ENCODE measurements around the gene WRAP73. TPM values are rescaled to one million over a fixed set of nuclear protein-coding genes. Genes with fewer than 3 reads are reported as not detected.

WRAP73 gene
- total RNA-seq, 3 donors from 2014 or later (not counting 1 experiment from before 2014, with no cell fraction given), result 27.8 to 35.4 (median 30.1) TPM

GRCh38 chr1:3618531-3618880 lies 31.4 kb downstream of the WRAP73 start:
- ATAC-seq (no peak), DNase-seq (no peak)
- Mint-ChIP-seq H3K27me3 (ENCODE audit: low read depth in 2 of 2) (peaks cover 0 to 5% of the 10 kb centered on the region in 2 donors), H3K4me3 (no peak overlapping the region), H3K4me1 (peaks cover 29 to 38% of the 10 kb centered on the region in 2 donors), H3K9me3 (no peaks in the 10 kb centered on the region), H3K36me3 (no peaks in the 10 kb centered on the region), H3K27ac (no peak overlapping the region)
- Histone ChIP-seq H3K27me3 (ENCODE audit: control insufficient read depth, insufficient read depth, low read length) (no peaks in the 10 kb centered on the region), H3K4me1 (ENCODE audit: control insufficient read depth, insufficient read depth, low read length) (peaks cover 25% of the 10 kb centered on the region), H3K9me3 (ENCODE audit: control insufficient read depth, insufficient read depth, low read length) (no peaks in the 10 kb centered on the region), H3K36me3 (ENCODE audit: control insufficient read depth, insufficient read depth, low read length) (no peaks in the 10 kb centered on the region), H3K27ac (ENCODE audit: low read length) (no peak overlapping the region), H3K4me3 (ENCODE audit: low read length) (no peak overlapping the region)
- TF ChIP-seq, protein P1, sequence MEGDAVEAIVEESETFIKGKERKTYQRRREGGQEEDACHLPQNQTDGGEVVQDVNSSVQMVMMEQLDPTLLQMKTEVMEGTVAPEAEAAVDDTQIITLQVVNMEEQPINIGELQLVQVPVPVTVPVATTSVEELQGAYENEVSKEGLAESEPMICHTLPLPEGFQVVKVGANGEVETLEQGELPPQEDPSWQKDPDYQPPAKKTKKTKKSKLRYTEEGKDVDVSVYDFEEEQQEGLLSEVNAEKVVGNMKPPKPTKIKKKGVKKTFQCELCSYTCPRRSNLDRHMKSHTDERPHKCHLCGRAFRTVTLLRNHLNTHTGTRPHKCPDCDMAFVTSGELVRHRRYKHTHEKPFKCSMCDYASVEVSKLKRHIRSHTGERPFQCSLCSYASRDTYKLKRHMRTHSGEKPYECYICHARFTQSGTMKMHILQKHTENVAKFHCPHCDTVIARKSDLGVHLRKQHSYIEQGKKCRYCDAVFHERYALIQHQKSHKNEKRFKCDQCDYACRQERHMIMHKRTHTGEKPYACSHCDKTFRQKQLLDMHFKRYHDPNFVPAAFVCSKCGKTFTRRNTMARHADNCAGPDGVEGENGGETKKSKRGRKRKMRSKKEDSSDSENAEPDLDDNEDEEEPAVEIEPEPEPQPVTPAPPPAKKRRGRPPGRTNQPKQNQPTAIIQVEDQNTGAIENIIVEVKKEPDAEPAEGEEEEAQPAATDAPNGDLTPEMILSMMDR (IDR thresholded peaks at IDR 0.05), result no peak
- WGBS (ENCODE audit: insufficient coverage), result 64% methylated on average over 9 of the region's 9 CpGs
- intact Hi-C loops (cut with micrococcal nuclease), result no loop called here

DNA sequence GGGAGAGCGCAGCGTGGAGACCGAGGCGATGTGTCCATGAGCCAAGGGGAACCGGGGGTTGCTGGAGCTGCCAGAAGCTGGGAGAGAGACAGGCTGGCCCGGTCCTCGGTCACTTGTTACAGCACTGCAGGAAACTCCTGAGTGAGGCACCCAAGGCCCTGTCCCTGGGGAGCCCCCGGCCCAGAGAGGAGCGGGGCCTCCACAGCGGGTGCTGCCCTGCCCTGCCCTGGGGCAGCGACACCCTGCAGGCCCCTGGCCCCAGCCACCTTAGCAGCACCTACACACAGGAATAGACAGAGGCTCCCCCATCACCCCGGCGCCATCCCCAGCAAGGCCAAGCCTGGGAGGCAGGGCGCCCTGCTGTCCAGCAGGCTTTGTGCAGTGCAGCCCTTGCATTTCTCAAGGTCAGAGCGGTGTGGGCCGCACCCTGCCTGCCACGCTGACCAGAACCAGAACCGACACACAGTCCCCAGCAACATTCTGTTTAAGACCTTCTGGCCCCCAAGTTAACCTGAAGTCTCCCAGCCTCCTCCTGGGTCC lies 32.0 kb downstream of the WRAP73 start:
- Histone ChIP-seq H3K36me3 (ENCODE audit: control insufficient read depth, insufficient read depth, low read length) (no peaks in the 10 kb centered on the region), H3K4me1 (ENCODE audit: control insufficient read depth, insufficient read depth, low read length) (peaks cover 18% of the 10 kb centered on the region), H3K27ac (ENCODE audit: low read length) (no peak overlapping the region), H3K27me3 (ENCODE audit: control insufficient read depth, insufficient read depth, low read length) (no peaks in the 10 kb centered on the region), H3K4me3 (ENCODE audit: low read length) (no peak overlapping the region), H3K9me3 (ENCODE audit: control insufficient read depth, insufficient read depth, low read length) (no peaks in the 10 kb centered on the region)
- H3K27ac Mint-ChIP-seq, result no peak overlapping the region
- DNase-seq (no peak), ATAC-seq (no peak)
- no peaks in the 10 kb centered on the region for H3K9me3 Mint-ChIP-seq
- TF ChIP-seq, protein P1 (IDR thresholded peaks at IDR 0.05), result no peak
- intact Hi-C loops (cut with micrococcal nuclease), result no loop called here
- H3K27me3 Mint-ChIP-seq (ENCODE audit: low read depth in 2 of 2), result peaks cover 0 to 11% of the 10 kb centered on the region in 2 donors
- WGBS (ENCODE audit: insufficient coverage), result 87% methylated on average over 17 of the region's 18 CpGs
- H3K4me1 Mint-ChIP-seq, result peaks cover 23 to 35% of the 10 kb centered on the region in 2 donors
- no peaks in the 10 kb centered on the region for H3K36me3 Mint-ChIP-seq
- no peak overlapping the region for H3K4me3 Mint-ChIP-seq

GRCh38 chr1:3616861-3617260 lies 33.0 kb downstream of the WRAP73 start:
- Histone ChIP-seq H3K4me3 (ENCODE audit: low read length) (no peak overlapping the region), H3K27me3 (ENCODE audit: control insufficient read depth, insufficient read depth, low read length) (peaks cover 3% of the 10 kb centered on the region), H3K36me3 (ENCODE audit: control insufficient read depth, insufficient read depth, low read length) (no peaks in the 10 kb centered on the region), H3K27ac (ENCODE audit: low read length) (no peak overlapping the region), H3K4me1 (ENCODE audit: control insufficient read depth, insufficient read depth, low read length) (peaks cover 20% of the 10 kb centered on the region), H3K9me3 (ENCODE audit: control insufficient read depth, insufficient read depth, low read length) (no peaks in the 10 kb centered on the region)
- DNase-seq (no peak), ATAC-seq (no peak)
- Mint-ChIP-seq H3K4me1 (peaks cover 14 to 34% of the 10 kb centered on the region in 2 donors), H3K9me3 (no peaks in the 10 kb centered on the region), H3K4me3 (no peak overlapping the region), H3K27ac (no peak overlapping the region), H3K27me3 (ENCODE audit: low read depth in 2 of 2) (peaks cover 0 to 14% of the 10 kb centered on the region in 2 donors), H3K36me3 (no peaks in the 10 kb centered on the region)
- TF ChIP-seq, protein P1 (IDR thresholded peaks at IDR 0.05), result no peak
- intact Hi-C loops (cut with micrococcal nuclease), result no loop called here
- 85% methylated on average over 5 of the region's 9 CpGs for WGBS (ENCODE audit: insufficient coverage)
